ENCODE results near the gene LPA.
"Not testable (repeated sequence)": the region's sequence is repeated elsewhere in the genome, so short reads cannot be mapped to it uniquely, and the experiment has no call there.

GRCh38 chr6:160708993-160709392 lies 44.9 kb upstream of the LPA start:
- not testable (repeated sequence) for TF ChIP-seq CTCF (conservative IDR thresholded peaks at IDR 0.05 in 1 of 2, IDR thresholded peaks at IDR 0.05 in 1 of 2; ENCODE audit: extremely low read depth in 1 of 2, insufficient read depth in 1 of 2, low read depth in 1 of 2, low read length in 2 of 2); EZH2 (IDR thresholded peaks at IDR 0.05; ENCODE audit: borderline replicate concordance, low read length)
